Stimulated activated CD4-positive, alpha-beta T cell treated with anti-CD3 and anti-CD28 coated beads, Interleukin-12 subunit alpha, Interleukin-12 subunit beta, amount 100 ng/mL, for 48 hours (primary cell): ENCODE measurements around the gene C2orf76.
A peak's percentile ranks its signal among the peaks of the same experiment; 100 is the strongest.
"Not testable (repeated sequence)": the region's sequence is repeated elsewhere in the genome, so short reads cannot be mapped to it uniquely, and the experiment has no call there.

Experiments used
- DNase-seq, 3 donors: peaks; one replicate each; pipeline ENCODE4 v3.0.0-alpha.2; 2020; ENCODE audit warnings: low read depth in 2 of 3, low spot score in 1 of 3

C2orf76 gene

DNA sequence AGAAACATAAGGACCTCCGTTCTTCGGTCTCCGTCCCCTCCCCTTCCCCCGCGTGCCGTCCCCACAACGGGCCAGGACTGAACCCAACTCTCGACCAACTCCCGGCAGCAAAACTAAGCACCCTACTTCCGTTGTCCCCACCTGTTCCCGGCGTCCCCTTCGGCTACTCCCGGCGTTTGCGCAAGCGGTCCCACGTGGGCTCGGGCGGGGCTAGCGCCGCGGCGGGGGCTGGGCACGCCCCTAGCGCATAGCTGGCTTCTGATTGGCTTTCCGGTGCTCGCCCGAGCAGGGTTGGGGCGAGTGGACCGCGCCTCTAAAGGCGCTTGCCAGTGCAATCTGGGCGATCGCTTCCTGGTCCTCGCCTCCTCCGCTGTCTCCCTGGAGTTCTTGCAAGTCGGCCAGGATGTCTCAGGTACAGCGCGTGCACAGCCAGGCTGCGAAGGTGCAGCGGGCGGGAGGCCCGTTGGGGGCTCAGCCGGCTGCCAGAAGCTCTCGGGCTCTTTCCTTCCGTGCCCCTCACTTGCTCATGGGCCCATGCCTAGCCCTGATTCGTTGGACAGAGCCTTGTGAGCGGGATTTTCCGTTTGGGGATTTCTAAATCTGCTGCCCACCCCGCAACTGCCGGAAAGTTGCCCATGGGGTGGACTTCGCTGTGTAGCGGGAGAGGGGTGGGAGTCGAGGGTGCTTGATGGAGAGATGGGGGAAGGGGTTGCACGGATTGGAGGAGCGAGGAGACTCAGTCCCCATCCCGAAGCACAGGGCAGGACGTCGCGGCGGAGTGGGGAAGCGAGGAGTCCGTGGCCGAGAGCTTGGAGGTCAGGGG lies at the start of gene C2orf76, which contains the start of gene DBI:
Gene C2orf76, minus strand, starts transcription at position 186 of the 823 bp plus-strand sequence. CDS start 26,875 bp downstream, outside the sequence.
Gene DBI, plus strand, starts transcription at position 329 of the 823 bp plus-strand sequence. Its CDS starts 75 bp downstream, at position 404.
- DNase-seq: peak; percentile 87 to 91 (median 89)

GRCh38 chr2:119415630-119416029 lies 49.0 kb upstream of the C2orf76 start:
- DNase-seq: no peak

DNA sequence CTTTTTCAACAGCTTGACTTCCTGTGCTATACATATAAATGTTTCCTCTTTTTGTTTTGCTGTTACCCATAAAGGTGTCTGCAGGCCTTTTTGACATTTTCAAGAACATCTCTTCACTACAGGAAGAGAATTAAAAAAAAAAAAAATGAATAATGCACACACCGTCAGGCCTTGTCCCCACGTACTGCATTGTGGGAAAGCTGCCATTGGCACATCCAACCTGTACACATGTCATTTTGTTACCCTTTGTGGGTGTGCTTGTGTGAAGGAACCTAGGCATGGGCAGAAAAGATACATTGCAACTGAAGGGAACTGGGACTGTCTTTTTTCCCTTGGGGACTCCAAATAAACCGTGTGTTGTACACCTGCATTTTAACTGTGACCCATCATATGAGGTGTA lies 48.3 kb upstream of the C2orf76 start:
- DNase-seq: no peak

GRCh38 chr2:119409506-119409905 lies 42.9 kb upstream of the C2orf76 start:
- DNase-seq: no peak

DNA sequence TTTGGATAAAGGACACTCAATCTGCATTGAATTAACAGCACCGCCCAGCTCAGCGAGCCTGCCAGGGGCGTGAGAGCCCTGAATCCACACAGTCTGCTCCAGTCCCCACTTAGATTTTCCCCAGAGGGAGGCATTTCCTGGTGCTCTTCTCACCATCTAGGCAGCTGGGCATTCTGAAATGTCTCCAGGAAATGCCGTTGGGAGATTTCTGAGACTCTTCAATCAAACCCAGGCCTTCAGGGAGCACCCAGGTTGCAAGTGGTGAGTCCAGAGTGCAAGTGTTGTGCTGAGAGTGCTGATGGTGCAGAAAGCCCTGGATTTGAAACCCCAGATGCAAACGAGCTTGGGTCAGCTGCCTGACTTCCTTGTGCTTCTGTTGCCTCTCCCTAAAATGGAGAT lies 41.6 kb upstream of the C2orf76 start:
- DNase-seq: no peak

DNA sequence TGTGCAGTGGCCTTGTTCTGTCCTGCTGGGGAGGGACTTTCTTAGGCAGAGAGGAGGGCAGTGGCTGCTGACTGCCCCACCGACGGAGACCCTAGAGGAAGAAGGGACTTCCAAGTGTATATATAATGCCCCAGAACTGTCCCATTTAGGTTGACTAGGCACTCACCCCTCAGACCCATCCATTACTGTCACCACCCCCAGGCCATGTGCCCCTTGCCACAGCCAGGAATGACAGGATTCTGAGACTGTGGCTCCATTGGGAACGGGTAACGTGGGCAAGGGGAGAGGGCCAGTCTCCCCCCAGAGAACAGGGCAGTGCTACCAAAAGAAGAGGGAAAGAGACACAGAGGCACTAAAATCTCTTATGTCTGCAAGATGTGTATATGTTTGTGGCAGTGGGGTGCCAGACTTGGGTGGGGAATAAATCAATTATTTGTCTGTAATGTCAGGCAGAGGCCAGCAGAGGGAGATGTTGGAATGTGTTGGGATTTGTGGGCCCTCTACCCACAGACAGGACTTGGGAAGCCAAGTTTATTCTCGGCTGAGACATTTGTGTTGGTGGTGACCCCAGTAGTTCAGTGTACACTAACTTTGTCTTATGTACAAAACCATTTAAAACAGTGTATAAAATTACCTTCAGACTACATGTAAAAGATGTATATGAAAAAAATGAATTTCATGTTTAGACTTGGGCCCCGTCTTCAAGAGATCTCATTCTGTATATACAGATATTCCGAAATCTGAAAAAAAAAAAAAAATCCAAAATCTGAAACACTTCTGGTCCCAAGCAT lies 41.0 kb upstream of the C2orf76 start:
- peak in 1 of 3 donors; percentile 37 for DNase-seq

GRCh38 chr2:119405151-119405550 lies 38.5 kb upstream of the C2orf76 start:
- no peak for DNase-seq

- DNase-seq: not testable (repeated sequence)
These were observed 37.0 kb upstream of the C2orf76 start for GRCh38 chr2:119403618-119404017.

DNA sequence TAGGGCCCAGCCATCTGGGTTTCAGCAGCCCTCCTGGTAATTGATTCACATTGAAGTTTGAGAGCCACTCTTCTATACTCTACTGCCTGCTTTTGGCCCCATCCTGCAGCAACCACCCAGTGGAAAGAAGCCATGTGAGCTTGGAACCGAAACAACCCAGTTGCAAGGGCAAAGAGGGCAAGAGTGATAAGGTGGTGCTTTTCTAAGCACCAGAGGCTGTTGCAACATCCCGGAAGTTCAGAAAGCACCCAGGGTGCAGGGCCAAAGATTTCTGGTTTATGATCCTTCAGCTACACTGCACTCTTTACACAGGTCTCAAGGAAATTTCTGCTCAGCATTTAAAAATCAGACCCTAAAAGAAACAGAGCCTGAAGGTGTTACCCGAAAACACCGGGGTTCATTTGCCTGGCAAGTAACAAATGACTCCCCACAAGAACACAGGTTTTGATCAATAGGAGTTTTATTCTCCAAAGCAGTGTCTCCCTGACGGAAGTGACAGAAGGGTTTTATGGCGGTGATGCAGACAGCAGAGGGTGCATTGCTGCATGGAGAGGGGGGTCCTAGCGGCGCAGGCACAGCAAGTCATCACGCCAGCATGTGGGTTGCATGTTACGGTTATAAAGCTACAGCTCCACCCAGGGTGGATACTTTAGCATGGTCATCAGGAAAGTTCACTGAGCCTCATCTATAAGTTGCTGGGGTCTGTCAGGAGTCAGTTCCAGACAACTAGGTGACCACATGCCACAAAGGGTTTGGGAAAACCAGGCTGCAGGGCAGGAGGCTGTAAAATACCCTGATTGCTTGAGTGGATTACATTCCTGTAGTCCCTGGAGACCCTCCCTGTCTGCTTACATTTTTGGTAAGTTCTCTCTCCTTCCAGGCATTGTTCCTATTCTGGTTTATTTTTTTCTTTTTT lies 36.3 kb upstream of the C2orf76 start:
- DNase-seq: no peak

DNA sequence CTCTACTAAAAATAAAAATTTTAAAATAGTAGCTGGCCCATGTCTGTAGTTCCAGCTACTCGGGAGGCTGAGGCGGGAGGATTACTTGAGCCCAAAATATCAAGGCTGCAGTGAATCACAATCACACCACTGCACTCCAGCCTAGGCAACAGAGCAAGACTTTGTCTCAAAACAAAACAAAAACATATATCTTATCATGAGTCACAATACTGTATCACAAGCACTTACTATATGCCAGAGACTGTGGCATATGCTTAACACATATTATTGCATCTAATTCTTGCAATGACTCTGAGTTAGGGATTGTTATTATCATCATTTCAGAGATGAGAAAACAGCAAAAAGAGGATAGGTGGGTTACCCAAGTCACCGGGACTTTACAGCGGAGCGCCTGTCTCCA lies 35.5 kb upstream of the C2orf76 start:
- DNase-seq: no peak

- no peak for DNase-seq
These were observed 30.6 kb upstream of the C2orf76 start for GRCh38 chr2:119397196-119397595.

DNA sequence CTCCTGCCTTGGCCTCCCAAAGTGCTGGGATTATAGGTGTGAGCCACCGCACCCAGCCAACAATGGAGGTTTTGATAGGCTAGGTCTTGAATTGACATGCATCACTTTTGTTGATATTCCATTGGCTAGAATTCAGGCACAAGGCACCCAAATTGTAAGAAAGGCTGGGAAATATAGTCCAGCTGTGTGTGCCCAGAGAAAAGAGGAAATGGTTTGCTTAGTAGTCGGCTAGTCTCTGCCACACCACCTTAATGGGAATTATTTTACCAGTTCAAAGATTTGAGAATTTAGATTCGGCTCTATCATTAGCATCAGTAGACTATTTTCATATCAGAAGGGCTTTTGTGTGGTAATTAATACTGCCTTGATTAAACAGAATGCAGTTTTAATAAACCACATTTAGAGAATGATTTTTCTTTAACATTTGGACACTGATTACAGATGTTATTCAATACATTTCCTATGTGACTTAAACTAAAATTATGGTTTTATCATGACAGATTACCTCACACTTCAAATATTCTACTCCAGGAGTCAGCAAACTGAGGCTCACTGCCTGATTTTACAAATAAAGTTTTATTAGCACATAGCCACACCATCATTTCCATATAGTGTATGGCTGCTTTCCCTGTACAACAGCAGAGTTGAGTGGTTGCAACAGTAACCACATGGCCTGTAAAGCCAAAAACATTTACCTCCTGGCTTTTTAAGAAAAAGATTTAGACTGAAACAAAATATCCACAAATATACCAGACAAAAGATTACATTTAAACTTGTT lies 27.5 kb upstream of the C2orf76 start:
- no peak for DNase-seq

GRCh38 chr2:119389615-119390306 lies 23.1 kb upstream of the C2orf76 start:
- no peak for DNase-seq

- peak; percentile 3 to 32 (median 20) for DNase-seq
These were observed 20.9 kb upstream of the C2orf76 start for GRCh38 chr2:119387381-119388129.

DNA sequence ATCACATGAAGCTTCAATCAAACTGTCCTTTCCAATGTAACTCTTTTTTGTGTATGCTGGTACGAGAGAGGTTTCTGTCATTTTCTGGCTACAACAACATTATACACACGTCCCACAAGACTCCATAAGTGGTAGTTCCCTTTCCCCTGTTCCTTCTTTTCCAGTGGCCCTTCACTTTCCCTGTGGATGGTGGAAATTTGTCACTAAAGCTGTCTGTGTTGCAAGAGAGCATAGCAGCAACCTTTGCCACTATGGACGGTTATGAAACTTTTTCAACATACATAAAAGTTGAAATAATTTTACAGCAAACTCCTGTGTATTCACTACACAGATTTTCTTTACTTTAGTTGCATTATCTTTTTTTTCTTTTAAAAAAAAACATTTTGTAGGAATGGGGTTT lies 18.8 kb upstream of the C2orf76 start:
- DNase-seq: no peak

- DNase-seq: no peak
These were observed 18.3 kb upstream of the C2orf76 start for GRCh38 chr2:119384971-119385370.

GRCh38 chr2:119383410-119384140 lies 16.9 kb upstream of the C2orf76 start:
- no peak for DNase-seq

DNA sequence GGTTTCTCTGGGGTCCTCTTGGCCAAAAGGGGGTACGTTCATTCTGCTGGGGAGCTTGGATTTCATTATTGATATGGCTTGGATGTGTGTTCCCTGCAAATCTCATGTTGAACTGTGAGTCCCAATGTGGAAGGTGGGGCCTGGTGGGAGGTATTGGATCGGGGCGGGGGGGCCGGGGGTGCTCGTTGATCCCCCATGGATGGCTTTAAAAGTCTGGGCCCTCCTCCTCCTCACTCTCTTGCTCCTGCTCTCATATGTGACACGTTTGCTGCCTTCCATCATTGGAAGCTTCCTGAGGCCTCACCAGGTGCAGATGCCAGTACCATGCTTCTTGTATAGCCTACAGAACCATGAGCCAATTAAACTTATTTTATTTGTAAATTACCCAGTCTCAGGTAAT lies 11.9 kb upstream of the C2orf76 start:
- no peak for DNase-seq
